Activated naive CD8-positive, alpha-beta T cell treated with anti-CD3 and anti-CD28 coated beads, Interleukin-2, amount 10 ng/mL, durations not matched to agents 7 days and 5 days (primary cell): ENCODE data around the gene TMEM260. TPM values are rescaled to one million over a fixed set of nuclear protein-coding genes. Genes with fewer than 3 reads are reported as not detected.
A peak's percentile ranks its signal among the peaks of the same experiment; 100 is the strongest.
"Not testable (repeated sequence)": the region's sequence is repeated elsewhere in the genome, so short reads cannot be mapped to it uniquely, and the experiment has no call there.

ENCODE experiments used
- ATAC-seq: fragments of 150-1000 bp; cut with Tn5 transposase; one replicate; pipeline ENCODE4 v1.10.0; 2021; ENCODE audit warnings: low read depth, moderate library complexity
- POLR2A ChIA-PET: fragments of 350-600 bp; sonication (Branson Sonifier 250); formaldehyde crosslinking; loops from one replicate; lab custom pipeline; 2021; ENCODE audit warnings: antibody characterized with exemption; lab: Charles Lee
- DNase-seq: peaks from one replicate; pipeline ENCODE4 v3.0.0; 2021
- H3K27ac Mint-ChIP-seq: one replicate; pipeline ENCODE4 v1.8.0; 2022; ENCODE audit warnings: mild to moderate bottlenecking, mixed read lengths
- H3K27me3 Mint-ChIP-seq: one replicate; pipeline ENCODE4 v1.8.0; 2022; ENCODE audit warnings: mild to moderate bottlenecking, moderate library complexity, mixed read lengths
- H3K36me3 Mint-ChIP-seq: one replicate; pipeline ENCODE4 v1.8.0; 2021; ENCODE audit warnings: mild to moderate bottlenecking, mixed read lengths
- H3K4me1 Mint-ChIP-seq: one replicate; pipeline ENCODE4 v1.8.0; 2021; ENCODE audit warnings: mixed read lengths
- H3K4me3 Mint-ChIP-seq: one replicate; pipeline ENCODE4 v1.8.0; 2022; ENCODE audit warnings: mild to moderate bottlenecking, moderate library complexity, mixed read lengths
- H3K9me3 Mint-ChIP-seq: one replicate; pipeline ENCODE4 v1.8.0; 2021; ENCODE audit warnings: mixed read lengths
- total RNA-seq, 2 experiments: library from RNA; stranded (reverse); gene quantifications; one replicate each; pipeline ENCODE4 v1.2.3, GENCODE V29; 2021

Gene TMEM260
- total RNA-seq, 2 experiments from 2014 or later, result 23.4 to 26.5 TPM

DNA sequence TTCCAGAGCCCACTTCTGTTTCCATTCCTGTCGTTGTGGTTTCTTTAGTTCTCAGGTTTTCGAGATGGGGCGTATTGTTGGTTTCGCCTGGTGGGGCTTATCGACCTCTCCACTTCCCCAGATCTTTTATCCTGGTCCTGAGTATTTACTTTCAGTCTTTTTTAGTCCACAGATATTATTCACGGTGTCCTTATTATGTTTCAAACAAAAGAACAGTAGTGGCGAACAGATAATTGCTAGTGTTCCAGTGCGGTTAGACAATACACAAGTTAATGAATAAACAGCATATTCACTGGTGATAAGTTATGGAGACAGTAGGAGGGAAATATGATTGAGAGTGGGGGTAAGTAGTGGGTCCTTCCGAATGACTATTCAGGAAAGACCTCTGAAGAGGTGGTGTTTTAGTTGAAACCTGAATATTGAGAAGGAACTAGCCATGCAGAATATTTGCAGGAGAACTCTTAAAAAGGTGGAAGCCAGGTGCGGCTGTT is 668 bp downstream of the TMEM260 start:
- no peaks in the 10 kb centered on the region for H3K9me3 Mint-ChIP-seq
- DNase-seq (no peak), ATAC-seq (no peak)
- POLR2A ChIA-PET, result interaction anchor here (1.0 to 1.3 kb wide), 2 partner anchors 10 to 22 kb away, joined by 3 to 7 read pairs; no protein-coding TSS in a partner anchor
- peaks cover 27% of the 10 kb centered on the region for H3K4me1 Mint-ChIP-seq
- peak overlapping the region; percentile 94 for H3K4me3 Mint-ChIP-seq
- peak overlapping the region; percentile 86 for H3K27ac Mint-ChIP-seq
- H3K36me3 Mint-ChIP-seq, result peaks cover 2% of the 10 kb centered on the region
- no peaks in the 10 kb centered on the region for H3K27me3 Mint-ChIP-seq

DNA sequence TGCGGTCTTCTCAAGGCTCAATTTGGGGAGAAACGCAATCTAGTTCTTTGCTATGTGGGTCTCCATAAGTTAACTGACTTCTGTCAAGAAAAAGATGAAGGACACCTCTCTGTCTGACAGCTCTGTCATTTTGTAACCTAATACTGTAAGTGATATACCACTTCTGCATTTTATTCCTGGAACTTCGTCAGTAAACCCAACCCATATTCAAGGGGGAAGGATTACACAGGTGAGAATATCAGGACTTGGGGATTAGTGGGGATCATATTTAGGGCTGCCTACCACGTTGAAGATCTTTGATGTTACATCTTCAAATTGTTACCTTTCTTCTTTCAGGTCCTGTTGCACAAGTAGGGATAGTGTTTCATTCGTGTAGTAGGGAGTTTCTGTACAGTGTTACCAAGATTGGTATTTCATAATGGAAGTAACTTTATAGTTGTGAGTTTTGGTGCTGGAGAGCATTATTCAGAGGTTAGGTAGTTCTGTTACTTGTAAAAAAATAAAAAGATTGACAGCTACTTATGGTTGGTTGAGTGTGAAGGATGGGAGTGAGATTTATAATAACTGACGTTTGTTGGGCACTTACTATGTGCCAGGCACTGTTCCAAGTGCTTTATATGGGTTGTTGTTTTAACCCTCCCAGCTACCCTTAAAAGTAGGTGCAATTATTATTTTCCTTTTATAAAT is 1.6 kb downstream of the TMEM260 start:
- Mint-ChIP-seq H3K4me3 (peak overlapping the region; percentile 52), H3K27ac (no peak overlapping the region), H3K27me3 (no peaks in the 10 kb centered on the region), H3K4me1 (peaks cover 27% of the 10 kb centered on the region), H3K9me3 (no peaks in the 10 kb centered on the region), H3K36me3 (peaks cover 5% of the 10 kb centered on the region)
- POLR2A ChIA-PET, result no interaction called here
- DNase-seq (no peak), ATAC-seq (no peak)

DNA sequence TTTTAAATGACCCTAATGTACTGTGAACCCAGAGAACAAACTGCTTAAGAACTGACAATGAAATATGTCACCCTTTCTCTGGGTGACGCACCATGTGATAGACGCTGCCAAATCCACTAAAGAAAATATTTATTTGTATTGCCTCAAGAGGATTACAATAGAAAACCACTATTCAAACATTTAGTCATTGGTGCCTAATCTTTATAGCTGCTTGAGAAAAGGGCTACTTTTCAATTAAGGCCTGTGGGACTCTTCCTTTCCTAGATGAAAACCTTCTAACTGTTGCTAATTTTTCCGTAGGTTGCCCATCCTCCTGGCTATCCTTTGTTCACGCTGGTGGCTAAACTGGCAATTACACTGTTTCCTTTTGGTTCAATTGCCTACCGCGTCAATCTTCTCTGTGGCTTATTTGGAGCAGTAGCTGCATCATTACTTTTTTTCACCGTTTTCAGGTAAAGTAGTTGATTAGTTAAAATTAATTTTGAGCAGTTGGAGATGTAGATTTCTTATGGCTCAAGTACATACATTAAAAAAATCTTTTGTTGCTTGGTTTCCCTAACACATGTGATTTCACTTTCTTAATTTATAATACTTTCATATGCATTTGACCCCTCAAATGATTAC is 6.0 kb downstream of the TMEM260 start:
- Mint-ChIP-seq H3K36me3 (peaks cover 11% of the 10 kb centered on the region), H3K4me3 (no peak overlapping the region), H3K27ac (no peak overlapping the region), H3K4me1 (peaks cover 20% of the 10 kb centered on the region), H3K27me3 (no peaks in the 10 kb centered on the region), H3K9me3 (no peaks in the 10 kb centered on the region)
- no peak for ATAC-seq
- POLR2A ChIA-PET, result no interaction called here
- DNase-seq, result no peak

DNA sequence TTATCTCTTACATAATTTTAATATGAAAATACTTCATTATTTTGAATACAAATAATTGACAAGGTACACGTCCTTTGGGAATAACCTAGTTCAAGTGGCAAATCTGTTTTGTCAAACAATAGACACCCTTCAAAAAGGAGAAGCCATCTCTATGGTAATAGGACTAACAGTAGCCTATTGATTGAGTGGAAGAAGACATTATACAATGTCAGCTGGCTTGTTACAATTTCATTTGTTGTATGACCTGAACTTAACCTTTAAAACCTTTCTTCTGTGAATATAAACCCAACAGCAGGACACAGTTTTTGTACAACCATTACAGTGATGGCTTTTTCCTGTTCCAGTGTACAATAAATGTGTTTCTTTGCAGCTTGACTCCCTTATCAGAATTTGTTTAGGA is 8.1 kb downstream of the TMEM260 start:
- H3K9me3 Mint-ChIP-seq, result no peaks in the 10 kb centered on the region
- peaks cover 11% of the 10 kb centered on the region for H3K36me3 Mint-ChIP-seq
- H3K27me3 Mint-ChIP-seq, result no peaks in the 10 kb centered on the region
- no peak overlapping the region for H3K27ac Mint-ChIP-seq
- H3K4me1 Mint-ChIP-seq, result peaks cover 7% of the 10 kb centered on the region
- POLR2A ChIA-PET, result no interaction called here
- no peak overlapping the region for H3K4me3 Mint-ChIP-seq
- no peak for ATAC-seq
- DNase-seq, result no peak

DNA sequence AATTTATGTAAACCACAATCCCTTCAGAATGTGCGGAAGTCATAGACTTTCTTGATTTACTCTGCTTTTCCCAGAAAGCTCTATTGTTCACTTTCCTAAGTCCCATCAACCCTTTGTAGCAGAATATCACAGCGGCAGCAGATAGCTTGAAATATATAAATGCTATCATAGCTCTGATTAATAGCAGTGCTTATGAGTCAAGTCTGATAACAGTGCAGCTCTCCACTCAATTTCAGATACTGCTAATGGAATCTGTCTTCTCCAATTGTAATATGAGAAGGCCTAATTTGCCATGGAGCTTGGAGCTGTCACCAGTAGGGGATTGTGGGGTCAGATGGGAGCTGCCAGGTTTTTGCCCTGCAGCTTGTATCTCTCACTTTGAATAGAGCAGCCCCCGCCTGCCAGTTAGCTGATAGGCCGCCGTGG is 10.9 kb downstream of the TMEM260 start:
- H3K27ac Mint-ChIP-seq, result no peak overlapping the region
- ATAC-seq (no peak), DNase-seq (no peak)
- H3K36me3 Mint-ChIP-seq, result peaks cover 9% of the 10 kb centered on the region
- H3K4me1 Mint-ChIP-seq, result no peaks in the 10 kb centered on the region
- no peaks in the 10 kb centered on the region for H3K27me3 Mint-ChIP-seq
- no peak overlapping the region for H3K4me3 Mint-ChIP-seq
- POLR2A ChIA-PET, result interaction anchor here (1.3 kb wide), 1 partner anchor 11 kb away, joined by 7 read pairs; the partner anchor contains the start of gene TMEM260
- H3K9me3 Mint-ChIP-seq, result no peaks in the 10 kb centered on the region

DNA sequence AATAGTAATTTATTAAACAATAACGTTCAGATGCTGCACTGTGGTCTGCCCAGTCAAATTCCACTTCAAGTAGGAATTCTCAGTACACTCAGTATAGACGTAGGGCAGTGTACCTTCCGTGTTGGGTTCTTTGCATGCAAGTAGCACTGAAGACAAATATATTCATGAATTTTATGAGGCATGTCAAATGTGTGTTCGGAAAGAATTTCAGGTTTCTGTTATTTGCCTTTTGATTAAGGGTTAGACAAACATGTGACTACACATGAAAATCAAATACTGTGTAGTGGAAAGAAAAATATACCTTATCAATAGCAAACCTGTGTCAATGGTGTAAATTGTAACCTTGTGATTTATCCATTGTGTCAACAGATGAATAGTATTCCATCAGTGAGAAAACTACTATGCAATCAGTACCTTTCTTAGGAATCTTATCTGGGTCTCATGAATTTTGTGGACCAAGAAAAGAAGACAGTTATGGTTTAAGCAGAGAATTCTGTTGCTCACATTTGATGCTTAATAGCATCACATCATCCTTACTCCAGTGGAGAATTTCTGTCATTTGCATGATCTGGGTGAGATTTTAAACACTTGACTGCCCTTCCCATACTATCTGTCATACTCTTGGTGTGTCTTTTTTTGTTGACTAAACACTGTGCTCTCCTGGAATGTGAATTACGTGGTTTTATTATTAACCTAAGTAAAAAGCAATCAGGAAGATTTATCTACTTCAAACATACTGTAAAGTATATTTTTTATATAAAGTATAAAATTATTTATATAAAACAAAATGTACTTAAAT is 13.3 kb downstream of the TMEM260 start:
- no peaks in the 10 kb centered on the region for H3K4me1 Mint-ChIP-seq
- H3K27ac Mint-ChIP-seq, result no peak overlapping the region
- no peak overlapping the region for H3K4me3 Mint-ChIP-seq
- no peak for ATAC-seq
- no peaks in the 10 kb centered on the region for H3K27me3 Mint-ChIP-seq
- H3K9me3 Mint-ChIP-seq, result no peaks in the 10 kb centered on the region
- DNase-seq, result no peak
- POLR2A ChIA-PET, result no interaction called here
- H3K36me3 Mint-ChIP-seq, result peaks cover 10% of the 10 kb centered on the region

DNA sequence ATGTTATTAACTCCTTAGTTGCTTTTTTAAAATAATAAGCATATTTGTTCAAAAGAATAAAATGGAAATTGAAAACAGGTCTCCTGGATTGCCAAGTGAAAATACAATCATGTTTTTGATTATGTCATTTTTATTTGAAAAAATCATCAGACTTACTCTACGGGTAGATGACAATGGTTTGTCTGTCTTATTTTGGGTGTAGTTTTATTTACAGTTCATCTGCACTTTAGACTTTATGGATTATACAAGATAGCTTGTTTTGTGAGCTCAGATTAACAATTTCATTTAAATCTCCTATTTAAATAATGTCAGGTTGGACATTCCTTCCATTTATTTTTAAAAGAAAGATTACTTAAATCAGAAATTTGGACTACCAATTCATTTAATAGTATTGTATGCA is 14.8 kb downstream of the TMEM260 start:
- no peak for ATAC-seq
- POLR2A ChIA-PET, result no interaction called here
- no peak overlapping the region for H3K27ac Mint-ChIP-seq
- no peak overlapping the region for H3K4me3 Mint-ChIP-seq
- H3K27me3 Mint-ChIP-seq, result no peaks in the 10 kb centered on the region
- DNase-seq, result no peak
- no peaks in the 10 kb centered on the region for H3K9me3 Mint-ChIP-seq
- no peaks in the 10 kb centered on the region for H3K4me1 Mint-ChIP-seq
- H3K36me3 Mint-ChIP-seq, result peaks cover 19% of the 10 kb centered on the region

DNA sequence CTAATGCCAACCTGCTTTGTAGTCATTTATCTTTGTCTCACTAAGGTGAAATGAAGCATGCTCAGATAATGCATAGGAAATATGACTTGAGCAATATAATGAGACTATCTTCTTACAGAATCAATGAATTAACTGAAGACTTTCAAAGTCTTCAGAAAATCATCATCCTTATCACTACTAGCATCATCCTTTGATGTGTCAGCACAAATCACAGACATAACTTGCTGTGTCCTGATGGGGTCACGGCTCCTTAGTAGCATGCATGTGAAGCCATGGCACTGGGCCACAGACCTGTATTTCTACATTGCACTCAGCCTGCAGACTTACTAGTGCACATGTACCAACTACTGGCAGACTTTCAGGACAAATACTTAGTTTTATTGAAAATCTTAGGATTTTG is 18.9 kb downstream of the TMEM260 start:
- H3K4me3 Mint-ChIP-seq, result no peak overlapping the region

DNA sequence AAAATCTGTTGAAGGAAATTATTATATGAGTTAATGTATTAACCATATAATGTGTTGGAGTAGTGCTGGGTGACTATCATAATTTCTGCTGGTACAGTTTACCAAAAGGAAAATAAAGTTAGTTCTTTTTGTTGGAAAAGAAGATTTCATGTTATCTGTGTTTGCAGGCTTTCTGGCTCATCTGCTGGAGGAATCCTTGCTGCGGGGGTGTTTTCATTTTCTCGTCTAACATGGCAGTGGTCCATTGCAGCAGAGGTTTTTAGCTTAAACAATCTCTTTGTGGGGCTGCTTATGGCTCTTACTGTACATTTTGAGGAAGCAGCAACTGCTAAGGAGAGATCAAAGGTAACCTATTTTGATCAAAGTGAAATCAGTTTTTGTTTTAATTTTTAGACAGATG is 24.1 kb downstream of the TMEM260 start:
- peaks cover 20% of the 10 kb centered on the region for H3K36me3 Mint-ChIP-seq
- no peak for ATAC-seq
- POLR2A ChIA-PET, result interaction anchor here (0.6 kb wide), 1 partner anchor 20 kb away, joined by 3 read pairs; no protein-coding TSS in a partner anchor
- H3K27me3 Mint-ChIP-seq, result no peaks in the 10 kb centered on the region
- no peak for DNase-seq
- no peaks in the 10 kb centered on the region for H3K9me3 Mint-ChIP-seq
- H3K27ac Mint-ChIP-seq, result no peak overlapping the region
- H3K4me3 Mint-ChIP-seq, result no peak overlapping the region
- H3K4me1 Mint-ChIP-seq, result peaks cover 3% of the 10 kb centered on the region

More for the DNA sequence above, 18.9 kb downstream of the TMEM260 start:
- H3K27me3 Mint-ChIP-seq, result no peaks in the 10 kb centered on the region
- no peaks in the 10 kb centered on the region for H3K9me3 Mint-ChIP-seq
- DNase-seq (no peak), ATAC-seq (no peak)
- no peak overlapping the region for H3K27ac Mint-ChIP-seq
- peaks cover 24% of the 10 kb centered on the region for H3K36me3 Mint-ChIP-seq
- POLR2A ChIA-PET, result no interaction called here
- no peaks in the 10 kb centered on the region for H3K4me1 Mint-ChIP-seq

DNA sequence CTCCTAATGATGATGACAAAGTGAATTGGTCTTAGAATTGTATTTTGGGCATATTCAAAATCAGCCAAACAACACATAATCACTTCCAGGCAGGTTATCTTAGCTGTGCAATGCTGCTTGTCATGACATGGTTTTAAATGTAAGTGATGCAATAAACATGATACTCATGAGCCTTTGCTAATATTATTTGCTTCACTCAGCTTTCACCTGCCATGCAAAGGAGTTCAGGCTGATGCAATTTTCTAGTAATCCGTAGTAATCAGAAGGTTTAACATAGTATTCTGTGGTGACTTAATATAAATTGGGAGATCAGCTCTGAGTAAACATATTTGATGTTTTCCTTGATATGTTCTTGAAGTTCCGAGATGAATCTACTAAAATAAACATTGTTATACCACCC is 29.1 kb downstream of the TMEM260 start:
- Mint-ChIP-seq H3K4me3 (no peak overlapping the region), H3K27ac (no peak overlapping the region), H3K4me1 (peaks cover 3% of the 10 kb centered on the region), H3K36me3 (peaks cover 21% of the 10 kb centered on the region), H3K27me3 (no peaks in the 10 kb centered on the region), H3K9me3 (no peaks in the 10 kb centered on the region)
- ATAC-seq, result no peak
- POLR2A ChIA-PET, result no interaction called here
- DNase-seq, result no peak

DNA sequence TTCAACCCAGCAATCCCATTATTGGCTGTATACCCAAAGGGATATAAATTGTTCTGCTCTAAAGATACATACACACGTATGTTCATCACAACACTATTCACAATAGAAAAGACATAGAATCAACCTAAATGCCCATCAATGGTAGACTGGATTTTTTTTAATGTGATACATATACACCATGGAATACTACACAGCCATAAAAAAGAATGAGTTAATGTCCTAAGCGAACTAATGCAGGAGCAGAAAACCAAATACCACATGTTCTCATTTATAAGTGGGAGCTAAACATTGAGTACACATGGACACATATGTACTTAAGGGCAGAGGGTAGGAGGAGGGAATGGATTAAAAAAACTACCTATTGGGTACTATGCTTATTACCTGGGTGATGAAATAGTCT is 32.1 kb downstream of the TMEM260 start:
- H3K27ac Mint-ChIP-seq, ATAC-seq, H3K4me1 Mint-ChIP-seq, H3K4me3 Mint-ChIP-seq, H3K9me3 Mint-ChIP-seq, POLR2A ChIA-PET, H3K27me3 Mint-ChIP-seq, DNase-seq: not testable (repeated sequence)
- H3K36me3 Mint-ChIP-seq, result peaks cover 15% of the 10 kb centered on the region

DNA sequence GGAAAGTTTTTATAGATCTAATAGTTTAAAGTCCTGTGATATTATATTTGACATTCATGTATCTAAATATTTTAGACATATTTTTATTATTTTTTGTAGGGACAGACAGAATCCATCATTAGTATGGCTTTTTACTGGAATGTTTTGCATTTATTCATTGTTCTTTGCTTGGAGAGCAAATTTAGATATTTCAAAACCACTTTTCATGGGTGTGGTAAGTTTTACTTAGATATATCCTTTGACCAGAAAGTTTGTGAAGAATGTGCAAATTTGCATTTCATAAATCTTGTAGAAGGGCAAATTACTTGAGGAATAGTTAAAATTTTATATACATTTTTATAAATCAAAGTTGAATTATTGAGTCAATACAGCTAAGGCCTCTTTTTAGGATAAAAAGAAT is 37.5 kb downstream of the TMEM260 start:
- Mint-ChIP-seq H3K4me3 (no peak overlapping the region), H3K4me1 (no peaks in the 10 kb centered on the region), H3K36me3 (peaks cover 12% of the 10 kb centered on the region), H3K9me3 (no peaks in the 10 kb centered on the region), H3K27me3 (no peaks in the 10 kb centered on the region), H3K27ac (no peak overlapping the region)
- POLR2A ChIA-PET, result no interaction called here
- DNase-seq (no peak), ATAC-seq (no peak)

DNA sequence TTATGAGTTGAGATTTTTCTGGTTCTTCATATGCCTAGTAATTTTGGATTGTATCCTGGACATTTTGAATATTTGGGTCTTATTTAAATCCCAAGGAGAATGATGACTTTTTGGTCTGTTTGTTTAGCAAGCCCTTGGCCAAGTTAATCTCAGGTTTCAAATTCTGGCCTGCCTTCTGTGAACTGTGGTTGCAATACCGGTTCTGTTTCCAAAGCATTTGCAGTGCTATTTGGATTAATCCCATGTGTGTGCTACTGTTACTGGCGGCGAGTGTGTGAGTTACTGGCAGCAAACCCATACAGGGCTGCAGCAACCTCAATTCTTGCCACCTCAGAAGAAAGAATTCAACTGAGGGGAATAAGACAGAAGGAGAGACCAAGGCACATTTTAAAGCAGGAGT is 51.1 kb downstream of the TMEM260 start:
- H3K27me3 Mint-ChIP-seq, result no peaks in the 10 kb centered on the region
- no peak for DNase-seq
- no peak for ATAC-seq
- H3K36me3 Mint-ChIP-seq, result peaks cover 54% of the 10 kb centered on the region
- POLR2A ChIA-PET, result no interaction called here
- peaks cover 10% of the 10 kb centered on the region for H3K9me3 Mint-ChIP-seq
- no peak overlapping the region for H3K4me3 Mint-ChIP-seq
- H3K4me1 Mint-ChIP-seq, result no peaks in the 10 kb centered on the region
- H3K27ac Mint-ChIP-seq, result no peak overlapping the region
